Stimulated activated CD8-positive, alpha-beta memory T cell treated with anti-CD3 and anti-CD28 coated beads, Interleukin-15, amount 100 ng/mL, for 24 hours (primary cell): Measurements from ENCODE around the gene MTG1.
A peak's percentile ranks its signal among the peaks of the same experiment; 100 is the strongest.
"Not testable (repeated sequence)": the region's sequence is repeated elsewhere in the genome, so short reads cannot be mapped to it uniquely, and the experiment has no call there.

Experiments
- DNase-seq: peaks from one replicate; pipeline ENCODE4 v3.0.0-alpha.2; 2020; ENCODE audit warnings: low read depth

Gene MTG1

GRCh38 chr10:133358925-133359310, 35.0 kb upstream of the MTG1 start:
- no peak for DNase-seq

GRCh38 chr10:133359554-133359971, 34.4 kb upstream of the MTG1 start:
- DNase-seq, result no peak

- no peak for DNase-seq
Measured at GRCh38 chr10:133359972-133360610, 33.9 kb upstream of the MTG1 start.

- no peak for DNase-seq
Measured at GRCh38 chr10:133361227-133361626, 32.7 kb upstream of the MTG1 start.

GRCh38 chr10:133361773-133362441, 32.0 kb upstream of the MTG1 start:
- no peak for DNase-seq

GRCh38 chr10:133362846-133363245, 31.1 kb upstream of the MTG1 start:
- no peak for DNase-seq

- DNase-seq, result no peak
Measured at GRCh38 chr10:133364645-133365431, 29.1 kb upstream of the MTG1 start.

GRCh38 chr10:133365461-133366129, 28.4 kb upstream of the MTG1 start:
- no peak for DNase-seq

- no peak for DNase-seq
Measured at GRCh38 chr10:133366130-133366478, 27.9 kb upstream of the MTG1 start.

GRCh38 chr10:133366751-133367150, 27.2 kb upstream of the MTG1 start:
- DNase-seq, result no peak

- not testable (repeated sequence) for DNase-seq
Measured at GRCh38 chr10:133367461-133367860, 26.5 kb upstream of the MTG1 start.

- no peak for DNase-seq
Measured at GRCh38 chr10:133368153-133368552, 25.8 kb upstream of the MTG1 start.

- no peak for DNase-seq
Measured at GRCh38 chr10:133370030-133370786, 23.7 kb upstream of the MTG1 start.

- no peak for DNase-seq
Measured at GRCh38 chr10:133372507-133372906, 21.4 kb upstream of the MTG1 start.

- DNase-seq, result peak; percentile 82
Measured at GRCh38 chr10:133373174-133374090, 20.5 kb upstream of the MTG1 start, which contains the start of gene ECHS1. ECHS1 (minus strand) TSS chr10:133373354; CDS start chr10:133373333, 21 bp downstream.

- no peak for DNase-seq
Measured at GRCh38 chr10:133375357-133376115, 18.4 kb upstream of the MTG1 start.

- DNase-seq, result not testable (repeated sequence)
Measured at GRCh38 chr10:133376183-133376582, 17.8 kb upstream of the MTG1 start.

GRCh38 chr10:133377025-133377817, 16.7 kb upstream of the MTG1 start:
- no peak for DNase-seq

GRCh38 chr10:133377818-133378250, 16.1 kb upstream of the MTG1 start:
- no peak for DNase-seq
